ENCODE data around the gene PLEKHA5.

The PLEKHA5 gene

GRCh38 chr12:19404242-19404880, 274.8 kb downstream of the PLEKHA5 start:
- DNase-seq (ENCODE audit: extremely low read depth, insufficient read length): no peak
- no peaks in the 10 kb centered on the region for H3K27me3 ChIP-seq (replicated peaks; ENCODE audit: control insufficient read depth, insufficient read depth, low read length)
- H3K36me3 ChIP-seq (ENCODE audit: control insufficient read depth, insufficient read depth, low read length): no peaks in the 10 kb centered on the region
- no peak for TF ChIP-seq CTCF (IDR thresholded peaks at IDR 0.05; ENCODE audit: insufficient read depth, low read length, poor library complexity, severe bottlenecking)
- H3K4me3 ChIP-seq (replicated peaks; ENCODE audit: low read depth, low read length): no peak overlapping the region

DNA sequence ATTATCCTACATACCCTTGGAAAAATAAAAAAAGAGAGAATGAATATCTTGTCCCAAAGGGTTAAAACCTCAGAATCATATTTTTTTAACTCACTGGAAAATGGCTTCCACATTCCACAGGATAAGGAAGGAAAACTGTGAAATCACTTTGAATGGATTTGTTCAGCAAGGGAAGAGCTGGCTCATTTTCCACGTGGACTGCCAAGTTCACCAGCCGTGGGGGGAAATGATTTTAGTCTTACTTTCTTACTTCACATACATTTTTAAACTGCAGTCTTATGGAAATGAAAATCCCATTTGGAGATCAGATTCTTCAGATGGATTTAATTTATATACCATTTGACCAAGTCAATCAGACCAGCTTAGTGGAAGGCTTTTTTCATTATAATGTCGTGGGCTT, 279.8 kb downstream of the PLEKHA5 start:
- H3K36me3 ChIP-seq (ENCODE audit: control insufficient read depth, insufficient read depth, low read length): no peaks in the 10 kb centered on the region
- H3K27me3 ChIP-seq (replicated peaks; ENCODE audit: control insufficient read depth, insufficient read depth, low read length): no peaks in the 10 kb centered on the region
- no peak for DNase-seq (ENCODE audit: extremely low read depth, insufficient read length)
- TF ChIP-seq CTCF (IDR thresholded peaks at IDR 0.05; ENCODE audit: insufficient read depth, low read length, poor library complexity, severe bottlenecking): no peak
- no peak overlapping the region for H3K4me3 ChIP-seq (replicated peaks; ENCODE audit: low read depth, low read length)

GRCh38 chr12:19410211-19410610, 280.7 kb downstream of the PLEKHA5 start:
- H3K4me3 ChIP-seq (replicated peaks; ENCODE audit: low read depth, low read length): no peak overlapping the region
- no peaks in the 10 kb centered on the region for H3K36me3 ChIP-seq (ENCODE audit: control insufficient read depth, insufficient read depth, low read length)
- no peak for DNase-seq (ENCODE audit: extremely low read depth, insufficient read length)
- H3K27me3 ChIP-seq (replicated peaks; ENCODE audit: control insufficient read depth, insufficient read depth, low read length): no peaks in the 10 kb centered on the region
- no peak for TF ChIP-seq CTCF (IDR thresholded peaks at IDR 0.05; ENCODE audit: insufficient read depth, low read length, poor library complexity, severe bottlenecking)

GRCh38 chr12:19410629-19411185, 281.2 kb downstream of the PLEKHA5 start:
- Histone ChIP-seq H3K27me3 (replicated peaks; ENCODE audit: control insufficient read depth, insufficient read depth, low read length) (no peaks in the 10 kb centered on the region), H3K4me3 (replicated peaks; ENCODE audit: low read depth, low read length) (no peak overlapping the region), H3K36me3 (ENCODE audit: control insufficient read depth, insufficient read depth, low read length) (no peaks in the 10 kb centered on the region)
- TF ChIP-seq CTCF (IDR thresholded peaks at IDR 0.05; ENCODE audit: insufficient read depth, low read length, poor library complexity, severe bottlenecking): no peak
- DNase-seq (ENCODE audit: extremely low read depth, insufficient read length): no peak

GRCh38 chr12:19411234-19412204, 282.0 kb downstream of the PLEKHA5 start:
- no peak for TF ChIP-seq CTCF (IDR thresholded peaks at IDR 0.05; ENCODE audit: insufficient read depth, low read length, poor library complexity, severe bottlenecking)
- H3K36me3 ChIP-seq (ENCODE audit: control insufficient read depth, insufficient read depth, low read length): no peaks in the 10 kb centered on the region
- no peak overlapping the region for H3K4me3 ChIP-seq (replicated peaks; ENCODE audit: low read depth, low read length)
- no peak for DNase-seq (ENCODE audit: extremely low read depth, insufficient read length)
- no peaks in the 10 kb centered on the region for H3K27me3 ChIP-seq (replicated peaks; ENCODE audit: control insufficient read depth, insufficient read depth, low read length)

All from GM06990 (cell line).